ENCODE measurements around the gene PIGC.
A peak's percentile ranks its signal among the peaks of the same experiment; 100 is the strongest.

PIGC gene

GRCh38 chr1:172420385-172420784 is 23.5 kb downstream of the PIGC start, which contains the start of gene C1orf105:
Gene C1orf105 (plus strand): TSS chr1:172420685. CDS start chr1:172420886, 201 bp downstream.
- no peaks in the 10 kb centered on the region for H3K36me3 ChIP-seq (replicated peaks)

GRCh38 chr1:172417557-172417956 is 26.3 kb downstream of the PIGC start:
- H3K4me3 ChIP-seq (ENCODE audit: low read depth, low read length): no peak overlapping the region

More at GRCh38 chr1:172420385-172420784, 23.5 kb downstream of the PIGC start, which contains the start of gene C1orf105:
- no peak within 1 kb of the TSS for H3K27ac ChIP-seq
- no peak for TF ChIP-seq CTCF (IDR thresholded peaks at IDR 0.05; ENCODE audit: low read depth, low read length, missing control alignments)
- no peaks in the 10 kb centered on the region for H3K27me3 ChIP-seq (replicated peaks)
- DNase-seq: no peak
- in situ Hi-C loops (cut with HindIII; ENCODE audit: low pct_ligation_motif_present, low sequenced_read_pairs): loop anchor here (25.0 kb wide), 1 partner anchor 408 kb away; no protein-coding TSS in a partner anchor
- H3K4me3 ChIP-seq (ENCODE audit: low read depth, low read length): no peak within 1 kb of the TSS

GRCh38 chr1:172416496-172417035 is 27.3 kb downstream of the PIGC start:
- H3K4me3 ChIP-seq (ENCODE audit: low read depth, low read length): no peak overlapping the region
- H3K27ac ChIP-seq: no peak overlapping the region
- no peak for DNase-seq
- no peaks in the 10 kb centered on the region for H3K36me3 ChIP-seq (replicated peaks)
- in situ Hi-C loops (cut with HindIII; ENCODE audit: low pct_ligation_motif_present, low sequenced_read_pairs): loop anchor here (25.0 kb wide), 1 partner anchor 404 kb away; no protein-coding TSS in a partner anchor
- H3K27me3 ChIP-seq (replicated peaks): no peaks in the 10 kb centered on the region
- no peak for TF ChIP-seq CTCF (IDR thresholded peaks at IDR 0.05; ENCODE audit: low read depth, low read length, missing control alignments)

More at GRCh38 chr1:172417557-172417956, 26.3 kb downstream of the PIGC start:
- no peak for TF ChIP-seq CTCF (IDR thresholded peaks at IDR 0.05; ENCODE audit: low read depth, low read length, missing control alignments)
- no peaks in the 10 kb centered on the region for H3K27me3 ChIP-seq (replicated peaks)
- in situ Hi-C loops (cut with HindIII; ENCODE audit: low pct_ligation_motif_present, low sequenced_read_pairs): loop anchor here (25.0 kb wide), 1 partner anchor 405 kb away; no protein-coding TSS in a partner anchor
- no peaks in the 10 kb centered on the region for H3K36me3 ChIP-seq (replicated peaks)
- no peak for DNase-seq
- no peak overlapping the region for H3K27ac ChIP-seq

- in situ Hi-C loops (cut with HindIII; ENCODE audit: low pct_ligation_motif_present, low sequenced_read_pairs): loop anchor here (25.0 kb wide), 1 partner anchor 402 kb away; no protein-coding TSS in a partner anchor
- Histone ChIP-seq H3K27ac (no peak overlapping the region), H3K4me3 (ENCODE audit: low read depth, low read length) (no peak overlapping the region), H3K36me3 (replicated peaks) (no peaks in the 10 kb centered on the region), H3K27me3 (replicated peaks) (no peaks in the 10 kb centered on the region)
- TF ChIP-seq CTCF (IDR thresholded peaks at IDR 0.05; ENCODE audit: low read depth, low read length, missing control alignments): no peak
- peak; percentile 44 for DNase-seq
Measured at GRCh38 chr1:172414331-172414730, 29.5 kb downstream of the PIGC start.

- no peaks in the 10 kb centered on the region for H3K27me3 ChIP-seq (replicated peaks)
- DNase-seq: no peak
- in situ Hi-C loops (cut with HindIII; ENCODE audit: low pct_ligation_motif_present, low sequenced_read_pairs): loop anchor here (25.0 kb wide), 1 partner anchor 400 kb away; no protein-coding TSS in a partner anchor
- H3K36me3 ChIP-seq (replicated peaks): no peaks in the 10 kb centered on the region
- no peak overlapping the region for H3K4me3 ChIP-seq (ENCODE audit: low read depth, low read length)
- H3K27ac ChIP-seq: no peak overlapping the region
- no peak for TF ChIP-seq CTCF (IDR thresholded peaks at IDR 0.05; ENCODE audit: low read depth, low read length, missing control alignments)
Measured at GRCh38 chr1:172411791-172412338, 32.0 kb downstream of the PIGC start.
